HFF-Myc (cell line): Measurements from ENCODE around the gene PSME3.
"Not testable (repeated sequence)": the region's sequence is repeated elsewhere in the genome, so short reads cannot be mapped to it uniquely, and the experiment has no call there.

Source experiments
- DNase-seq: peaks from one replicate; pipeline ENCODE4 v3.0.0-alpha.2; 2011; ENCODE audit warnings: low read depth; ENCODE audit errors: extremely low read depth
- H3K4me3 ChIP-seq: replicated peaks from 2 replicates; pipeline ENCODE4 v1.5.1; 2011; ENCODE audit warnings: low read depth, mild to moderate bottlenecking, control low read depth, low read length
- TF ChIP-seq, protein P1 (sequence below): IDR thresholded peaks from 2 replicates; pipeline ENCODE4 v1.5.1; 2012; ENCODE audit warnings: mild to moderate bottlenecking, low read depth, low read length, control low read depth; ENCODE audit errors: missing control alignments

PSME3 gene

DNA sequence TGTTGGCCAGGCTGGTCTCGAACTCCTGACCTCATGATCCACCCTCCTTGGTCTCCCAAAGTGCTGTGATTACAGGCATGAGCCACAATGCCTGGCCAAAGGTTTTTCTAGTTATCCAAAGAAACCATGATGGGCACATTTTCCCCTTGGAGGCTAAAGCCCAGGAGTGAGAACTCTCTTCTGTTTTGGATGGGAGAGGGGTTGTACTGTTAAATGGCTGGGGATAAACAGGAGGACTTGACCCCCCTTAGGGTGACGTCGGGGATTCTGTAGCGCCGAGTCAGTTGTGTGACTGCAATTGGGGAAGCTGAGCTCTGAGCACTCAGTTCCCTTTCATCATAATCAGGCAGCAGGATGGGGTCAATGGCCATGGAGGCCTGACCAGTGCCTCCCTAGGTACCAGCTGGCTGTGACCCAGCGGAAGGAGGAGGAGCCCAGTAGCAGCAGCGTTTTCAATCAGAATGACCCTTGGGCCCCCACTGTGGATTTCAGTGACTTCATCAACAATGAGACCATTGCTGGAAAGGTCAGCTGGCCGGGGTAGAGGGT is 21.9 kb downstream of the PSME3 start:
- TF ChIP-seq, protein P1, sequence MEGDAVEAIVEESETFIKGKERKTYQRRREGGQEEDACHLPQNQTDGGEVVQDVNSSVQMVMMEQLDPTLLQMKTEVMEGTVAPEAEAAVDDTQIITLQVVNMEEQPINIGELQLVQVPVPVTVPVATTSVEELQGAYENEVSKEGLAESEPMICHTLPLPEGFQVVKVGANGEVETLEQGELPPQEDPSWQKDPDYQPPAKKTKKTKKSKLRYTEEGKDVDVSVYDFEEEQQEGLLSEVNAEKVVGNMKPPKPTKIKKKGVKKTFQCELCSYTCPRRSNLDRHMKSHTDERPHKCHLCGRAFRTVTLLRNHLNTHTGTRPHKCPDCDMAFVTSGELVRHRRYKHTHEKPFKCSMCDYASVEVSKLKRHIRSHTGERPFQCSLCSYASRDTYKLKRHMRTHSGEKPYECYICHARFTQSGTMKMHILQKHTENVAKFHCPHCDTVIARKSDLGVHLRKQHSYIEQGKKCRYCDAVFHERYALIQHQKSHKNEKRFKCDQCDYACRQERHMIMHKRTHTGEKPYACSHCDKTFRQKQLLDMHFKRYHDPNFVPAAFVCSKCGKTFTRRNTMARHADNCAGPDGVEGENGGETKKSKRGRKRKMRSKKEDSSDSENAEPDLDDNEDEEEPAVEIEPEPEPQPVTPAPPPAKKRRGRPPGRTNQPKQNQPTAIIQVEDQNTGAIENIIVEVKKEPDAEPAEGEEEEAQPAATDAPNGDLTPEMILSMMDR, result no peak
- no peak overlapping the region for H3K4me3 ChIP-seq
- DNase-seq, result no peak

DNA sequence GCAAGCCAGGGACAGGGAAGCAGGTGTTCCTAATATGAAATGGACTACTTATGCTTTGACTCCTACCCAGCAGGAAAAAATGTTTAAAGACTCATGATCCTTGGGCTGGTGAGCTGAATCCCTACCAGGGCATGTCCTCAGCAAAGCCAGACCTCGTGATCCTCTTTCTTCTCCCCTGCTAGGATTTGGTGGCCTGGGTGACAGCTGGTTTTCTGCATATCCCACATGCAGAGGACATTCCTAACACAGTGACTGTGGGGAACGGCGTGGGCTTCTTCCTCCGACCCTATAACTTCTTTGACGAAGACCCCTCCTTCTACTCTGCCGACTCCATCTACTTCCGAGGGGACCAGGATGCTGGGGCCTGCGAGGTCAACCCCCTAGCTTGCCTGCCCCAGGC is 22.9 kb downstream of the PSME3 start:
- not testable (repeated sequence) for DNase-seq

DNA sequence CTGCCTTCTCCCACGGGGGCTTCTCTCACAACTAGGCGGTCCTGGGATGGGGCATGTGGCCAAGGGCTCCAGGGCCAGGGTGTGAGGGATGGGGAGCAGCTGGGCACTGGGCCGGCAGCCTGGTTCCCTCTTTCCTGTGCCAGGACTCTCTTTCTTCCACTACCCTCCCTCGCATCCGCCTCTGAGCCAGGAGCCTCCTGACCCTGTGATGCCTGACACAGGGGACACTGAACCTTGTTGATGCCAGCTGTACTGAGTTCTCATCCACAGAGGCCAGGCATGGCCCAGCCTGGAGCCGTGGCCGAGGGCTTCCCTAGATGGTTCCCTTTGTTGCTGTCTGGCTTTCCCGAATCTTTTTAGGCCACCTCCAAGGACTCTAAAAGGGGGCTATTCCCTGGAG is 23.3 kb downstream of the PSME3 start:
- H3K4me3 ChIP-seq, DNase-seq: not testable (repeated sequence)

More for the DNA sequence above, 22.9 kb downstream of the PSME3 start:
- H3K4me3 ChIP-seq, result not testable (repeated sequence)

DNA sequence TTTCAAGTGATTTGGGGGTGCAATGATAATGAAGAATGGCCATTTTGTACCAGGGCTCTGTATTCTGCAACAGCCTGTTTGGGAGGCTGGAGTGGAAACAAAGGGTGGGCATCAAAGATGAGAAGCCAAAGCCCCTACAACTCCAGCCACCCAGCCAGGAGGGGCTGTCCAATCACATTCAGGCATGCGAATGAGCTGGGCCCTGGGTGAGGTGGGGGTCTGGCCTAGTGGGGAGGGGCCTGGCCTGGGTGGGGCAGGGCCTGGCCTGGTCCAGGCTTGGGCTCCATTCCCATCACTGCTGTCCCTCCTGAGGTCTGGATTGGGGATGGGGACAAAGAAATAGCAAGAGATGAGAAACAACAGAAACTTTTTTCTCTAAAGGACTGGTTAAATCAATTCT is 24.2 kb downstream of the PSME3 start:
- no peak for DNase-seq
- no peak overlapping the region for H3K4me3 ChIP-seq
- TF ChIP-seq, protein P1, result no peak

DNA sequence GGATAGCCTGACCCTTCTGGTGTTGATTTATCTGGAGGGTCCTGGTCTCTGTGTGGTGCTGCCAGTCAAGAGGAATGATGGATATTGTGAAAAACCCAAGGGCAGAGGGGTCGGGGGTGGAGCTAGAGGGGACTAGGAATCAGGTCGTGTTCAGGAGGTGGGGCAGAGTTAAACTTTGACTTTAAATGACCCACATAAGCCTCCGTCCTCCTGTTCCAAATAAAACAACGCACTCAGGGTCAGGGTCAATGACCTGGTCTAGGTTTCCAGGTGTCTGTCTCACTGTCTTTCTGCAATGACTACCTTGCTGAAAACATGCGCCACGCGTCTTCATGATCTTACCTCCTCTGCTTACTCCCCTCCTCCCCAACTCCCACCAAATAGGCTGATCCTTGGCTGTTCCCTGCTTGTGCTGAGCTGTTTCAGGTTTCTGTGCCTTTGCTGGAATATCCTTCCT is 32.5 kb downstream of the PSME3 start:
- TF ChIP-seq, protein P1, result no peak
- H3K4me3 ChIP-seq, result no peak overlapping the region
- no peak for DNase-seq

DNA sequence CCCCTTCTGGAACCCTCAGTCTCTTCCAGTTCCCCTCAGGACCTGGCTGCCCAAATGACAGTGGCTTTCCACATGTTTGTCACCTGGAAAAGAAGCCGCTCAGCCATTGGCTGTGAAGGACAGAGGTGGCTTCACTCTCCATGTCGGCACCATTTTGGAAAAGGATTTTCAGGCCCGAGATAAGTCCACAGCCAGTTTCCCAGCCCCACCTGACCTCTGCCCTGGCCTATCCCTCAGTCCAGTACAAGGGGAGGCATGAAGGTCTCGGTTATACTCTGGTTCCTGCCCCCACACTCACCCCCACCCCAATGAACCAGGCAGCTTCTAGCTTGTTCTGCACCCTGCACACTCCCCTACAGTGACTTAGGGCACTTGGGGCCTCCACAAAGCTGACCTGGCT is 33.0 kb downstream of the PSME3 start:
- no peak overlapping the region for H3K4me3 ChIP-seq
- DNase-seq, result no peak
- TF ChIP-seq, protein P1, result no peak

DNA sequence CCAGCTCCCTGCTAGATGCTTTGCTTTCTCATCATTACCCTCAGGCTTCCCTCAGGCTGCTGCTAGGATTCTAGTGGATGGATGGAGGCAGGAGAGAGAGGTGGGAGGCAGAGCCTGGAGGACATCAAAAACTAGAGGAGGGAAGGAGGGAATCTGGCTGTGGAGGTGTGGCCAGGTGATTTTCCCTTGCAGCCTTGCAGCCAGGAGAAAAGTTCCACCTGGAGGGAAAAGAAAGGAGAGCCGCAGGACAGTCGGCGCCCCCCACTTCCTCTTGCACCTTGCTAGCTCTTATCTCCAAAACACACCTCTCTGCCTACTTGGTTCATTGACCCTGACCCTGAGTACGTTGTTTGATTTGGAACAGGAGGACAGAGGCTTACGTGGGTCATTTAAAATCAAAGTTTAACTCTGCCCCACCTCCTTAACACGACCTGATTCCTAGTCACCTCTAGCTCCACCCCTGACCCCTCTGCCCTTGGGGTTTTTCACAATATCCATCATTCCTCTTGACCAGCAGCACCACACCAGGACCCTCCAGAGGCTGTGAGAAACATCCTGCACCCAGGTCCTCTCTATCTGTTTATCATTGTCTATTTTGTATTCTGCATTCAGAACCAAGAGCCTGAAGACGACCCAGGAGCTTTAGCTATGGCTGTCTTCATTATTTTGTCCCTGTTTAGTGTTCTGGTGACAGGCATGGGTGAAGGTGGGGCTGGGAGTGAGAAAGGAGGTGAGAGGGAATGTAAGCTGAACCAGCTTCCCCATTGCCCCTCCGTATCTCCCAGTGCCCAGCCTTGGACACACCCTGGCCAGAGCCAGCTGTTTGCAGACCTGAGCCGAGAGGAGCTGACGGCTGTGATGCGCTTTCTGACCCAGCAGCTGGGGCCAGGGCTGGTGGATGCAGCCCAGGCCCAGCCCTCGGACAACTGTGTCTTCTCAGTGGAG is 33.7 kb downstream of the PSME3 start:
- TF ChIP-seq, protein P1, result no peak
- H3K4me3 ChIP-seq, result no peak overlapping the region
- no peak for DNase-seq

DNA sequence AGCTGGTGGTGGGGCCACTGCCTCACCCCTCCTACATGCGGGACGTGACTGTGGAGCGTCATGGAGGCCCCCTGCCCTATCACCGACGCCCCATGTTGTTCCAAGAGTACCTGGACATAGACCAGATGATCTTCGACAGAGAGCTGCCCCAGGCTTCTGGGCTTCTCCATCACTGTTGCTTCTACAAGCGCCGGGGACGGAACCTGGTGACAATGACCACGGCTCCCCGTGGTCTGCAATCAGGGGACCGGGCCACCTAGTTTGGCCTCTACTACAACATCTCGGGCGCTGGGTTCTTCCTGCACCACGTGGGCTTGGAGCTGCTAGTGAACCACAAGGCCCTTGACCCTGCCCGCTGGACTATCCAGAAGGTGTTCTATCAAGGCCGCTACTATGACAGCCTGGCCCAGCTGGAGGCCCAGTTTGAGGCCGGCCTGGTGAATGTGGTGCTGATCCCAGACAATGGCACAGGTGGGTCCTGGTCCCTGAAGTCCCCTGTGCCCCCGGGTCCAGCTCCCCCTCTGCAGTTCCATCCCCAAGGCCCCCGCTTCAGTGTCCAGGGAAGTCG is 34.6 kb downstream of the PSME3 start:
- H3K4me3 ChIP-seq, DNase-seq: not testable (repeated sequence)
